Kidney (tissue), 14 donors: ENCODE results near the gene KCNIP1. TPM values are rescaled to one million over a fixed set of nuclear protein-coding genes. Genes with fewer than 3 reads are reported as not detected.

Experiments
- DNase-seq, 5 donors: peaks; one replicate each; pipeline ENCODE4 v3.0.0-alpha.2; 2013 to 2020
- FAIRE-seq: peaks from 2 replicates; lab custom pipeline; 2012; peaks lifted over from hg19 to GRCh38; lab: Jason Lieb, UNC
- H3K27ac ChIP-seq, 2 donors: one replicate each; pipeline ENCODE4 v1.7.0; 2013; ENCODE audit warnings: low read depth in 2 of 2, low read length in 2 of 2, inconsistent platforms in 1 of 2
- H3K27me3 ChIP-seq: one replicate; pipeline ENCODE4 v1.7.1; 2013; ENCODE audit warnings: low read length, inconsistent platforms; ENCODE audit not compliant: control insufficient read depth, insufficient read depth
- H3K36me3 ChIP-seq, 3 donors: one replicate each; pipeline versions ENCODE4 v1.7.0 to v1.7.1; 2013; ENCODE audit warnings: low read length in 3 of 3, control low read depth in 1 of 3, inconsistent platforms in 1 of 3; ENCODE audit not compliant: insufficient read depth in 3 of 3, control insufficient read depth in 2 of 3
- H3K4me1 ChIP-seq, 3 donors: one replicate each; pipeline versions ENCODE4 v1.7.0 to v1.7.1; 2013; ENCODE audit warnings: low read length in 3 of 3, inconsistent platforms in 1 of 3, low read depth in 1 of 3; ENCODE audit not compliant: control insufficient read depth in 2 of 3, insufficient read depth in 2 of 3
- H3K4me3 ChIP-seq, 3 donors: one replicate each; pipeline versions ENCODE4 v1.7.0 to v1.8.1; 2013; ENCODE audit warnings: low read length in 3 of 3, control low read depth in 1 of 3, inconsistent platforms in 1 of 3
- H3K9ac ChIP-seq, 3 donors: one replicate each; pipeline versions ENCODE4 v1.7.0 to v1.7.1; 2013; ENCODE audit warnings: low read length in 3 of 3, control low read depth in 1 of 3, inconsistent platforms in 1 of 3
- H3K9me3 ChIP-seq, 3 donors: one replicate each; pipeline versions ENCODE4 v1.7.0 to v1.7.1; 2013; ENCODE audit warnings: low read length in 3 of 3, control low read depth in 1 of 3, inconsistent platforms in 1 of 3; ENCODE audit not compliant: control insufficient read depth in 2 of 3, insufficient read depth in 1 of 3
- intact Hi-C: fragments of 100-400 bp; cut with DNase I; formaldehyde crosslinking; loops from one replicate; pipeline ENCODE4 v1.11.1; 2022
- polyA plus RNA-seq: library from polyadenylated mRNA; stranded (reverse); fragments of 350-450 nt; fragmentation: Illumina TruSeq; extraction: RNeasy Lipid Tissue Mini Kit (QIAGEN cat#74804); gene quantifications from one replicate; pipeline ENCODE4 v1.2.3, GENCODE V29; 2014; ENCODE audit warnings: low read depth, low replicate concordance; ENCODE audit not compliant: insufficient read depth
- total RNA-seq: library from RNA; stranded (reverse); fragmentation: NEBNext Ultra II Directional; extraction: Animal tissue kit (Norgen Biotek cat#: 25700); gene quantifications from one replicate; pipeline ENCODE4 v1.2.1, GENCODE V29; 2021
- TF ChIP-seq, protein P1 (sequence below): IDR thresholded peaks from 3 replicates; pipeline ENCODE4 v1.5.1; 2012; ENCODE audit warnings: mild to moderate bottlenecking, moderate library complexity, borderline replicate concordance; ENCODE audit not compliant: insufficient read depth; ENCODE audit errors: extremely low read depth
- donor health status: control.
- donor health status: control.
- donor health status: control.
- donor health status: control.
- donor health status: control.
- donor health status: DM: yes; HTN: yes; CAD: no.
- donor health status: Normal renal cell carcinoma (clear cell type).

KCNIP1 gene
- total and polyA plus RNA-seq, 2 donors from 2014 or later = 1.8 to 3.1 TPM

DNA sequence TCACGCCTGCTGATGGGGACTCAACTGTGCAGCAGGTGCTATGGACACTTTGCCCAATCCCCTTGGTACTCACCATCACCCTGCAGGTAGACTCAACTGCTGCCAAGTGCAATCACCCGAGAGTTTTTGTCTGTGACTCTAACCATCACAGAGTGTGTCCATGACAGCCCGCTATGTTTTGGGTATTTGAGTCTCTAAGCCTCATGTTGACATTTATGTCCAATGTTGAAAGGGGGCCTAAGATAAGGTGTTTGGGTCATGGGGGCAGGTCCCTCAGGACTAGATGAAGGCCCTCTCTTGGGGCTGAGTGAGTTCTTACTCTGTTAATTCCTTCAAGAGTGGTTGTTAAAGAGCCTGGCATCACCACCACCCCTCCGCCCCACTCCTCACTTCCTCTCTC, 235.6 kb downstream of the KCNIP1 start:
- Histone ChIP-seq H3K4me1 (peaks cover 0 to 2% (median 0%) of the 10 kb centered on the region in 3 donors), H3K27me3 (no peaks in the 10 kb centered on the region), H3K9ac (no peak overlapping the region), H3K4me3 (no peak overlapping the region), H3K9me3 (peaks cover 0 to 7% (median 3%) of the 10 kb centered on the region in 3 donors), H3K27ac (no peak overlapping the region), H3K36me3 (no peaks in the 10 kb centered on the region)
- intact Hi-C loops = no loop called here
- TF ChIP-seq, protein P1, sequence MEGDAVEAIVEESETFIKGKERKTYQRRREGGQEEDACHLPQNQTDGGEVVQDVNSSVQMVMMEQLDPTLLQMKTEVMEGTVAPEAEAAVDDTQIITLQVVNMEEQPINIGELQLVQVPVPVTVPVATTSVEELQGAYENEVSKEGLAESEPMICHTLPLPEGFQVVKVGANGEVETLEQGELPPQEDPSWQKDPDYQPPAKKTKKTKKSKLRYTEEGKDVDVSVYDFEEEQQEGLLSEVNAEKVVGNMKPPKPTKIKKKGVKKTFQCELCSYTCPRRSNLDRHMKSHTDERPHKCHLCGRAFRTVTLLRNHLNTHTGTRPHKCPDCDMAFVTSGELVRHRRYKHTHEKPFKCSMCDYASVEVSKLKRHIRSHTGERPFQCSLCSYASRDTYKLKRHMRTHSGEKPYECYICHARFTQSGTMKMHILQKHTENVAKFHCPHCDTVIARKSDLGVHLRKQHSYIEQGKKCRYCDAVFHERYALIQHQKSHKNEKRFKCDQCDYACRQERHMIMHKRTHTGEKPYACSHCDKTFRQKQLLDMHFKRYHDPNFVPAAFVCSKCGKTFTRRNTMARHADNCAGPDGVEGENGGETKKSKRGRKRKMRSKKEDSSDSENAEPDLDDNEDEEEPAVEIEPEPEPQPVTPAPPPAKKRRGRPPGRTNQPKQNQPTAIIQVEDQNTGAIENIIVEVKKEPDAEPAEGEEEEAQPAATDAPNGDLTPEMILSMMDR = no peak
- DNase-seq (no peak), FAIRE-seq (no peak)

DNA sequence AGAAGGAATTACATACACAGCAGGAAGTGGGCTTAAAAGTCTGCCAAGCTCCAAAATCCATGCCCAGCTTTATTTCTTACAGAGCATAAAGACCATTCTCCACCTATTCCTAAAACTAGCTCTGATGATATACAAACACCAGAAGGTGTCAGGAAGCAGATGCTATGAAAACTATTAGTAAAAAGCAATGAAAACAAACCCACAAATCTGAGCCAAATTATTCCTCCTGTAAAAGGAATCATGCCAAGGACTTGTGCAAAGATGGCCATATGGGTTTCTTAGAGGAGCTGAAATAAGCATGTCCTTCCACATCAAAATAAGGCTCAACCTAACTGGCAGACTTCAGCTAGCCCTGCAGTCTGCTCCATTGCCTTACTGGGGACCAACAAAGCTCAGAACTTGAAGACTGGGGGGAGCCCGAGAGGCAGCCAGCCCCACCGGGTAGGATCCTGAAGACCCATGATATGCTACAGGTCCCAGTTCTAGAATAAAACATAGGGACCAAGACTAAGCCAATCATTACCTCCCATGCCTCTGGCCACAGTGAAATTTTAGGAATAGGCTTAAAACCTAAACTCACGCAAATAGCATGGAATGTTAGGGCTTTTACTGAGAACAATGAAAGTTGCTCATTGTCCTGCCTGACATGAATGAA, 236.9 kb downstream of the KCNIP1 start:
- H3K36me3 ChIP-seq = no peaks in the 10 kb centered on the region
- DNase-seq (no peak), FAIRE-seq (no peak)
- no peaks in the 10 kb centered on the region for H3K27me3 ChIP-seq
- TF ChIP-seq, protein P1 = no peak
- H3K27ac ChIP-seq = no peak overlapping the region
- intact Hi-C loops = no loop called here
- peaks cover 0 to 3% (median 3%) of the 10 kb centered on the region in 3 donors for H3K9me3 ChIP-seq
- H3K4me1 ChIP-seq = peaks cover 0 to 7% (median 5%) of the 10 kb centered on the region in 3 donors
- no peak overlapping the region for H3K9ac ChIP-seq
- H3K4me3 ChIP-seq = no peak overlapping the region

DNA sequence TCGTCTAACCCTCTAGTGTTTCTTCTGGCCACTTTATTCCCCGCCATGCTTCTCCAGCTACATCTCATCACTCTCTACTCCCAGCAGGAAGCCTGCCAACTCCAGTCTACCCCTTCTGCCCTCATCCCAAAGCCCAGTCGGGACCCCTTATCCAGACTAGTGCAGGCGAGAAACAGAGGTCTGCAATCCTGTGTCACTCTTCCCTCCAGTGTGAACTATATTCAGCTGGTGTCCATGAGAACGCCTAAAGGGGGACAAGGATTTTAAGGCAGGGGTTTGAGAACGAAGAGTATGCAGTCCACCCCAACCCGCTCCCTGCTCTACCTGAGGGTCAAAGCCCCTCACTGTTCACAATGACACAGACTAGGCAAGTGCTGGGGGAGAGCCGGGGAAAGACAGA, 238.0 kb downstream of the KCNIP1 start:
- H3K9ac ChIP-seq = no peak overlapping the region
- peaks cover 0 to 13% (median 10%) of the 10 kb centered on the region in 3 donors for H3K4me1 ChIP-seq
- TF ChIP-seq, protein P1 = no peak
- FAIRE-seq (no peak), DNase-seq (no peak)
- H3K27ac ChIP-seq = no peak overlapping the region
- no peak overlapping the region for H3K4me3 ChIP-seq
- intact Hi-C loops = no loop called here
- no peaks in the 10 kb centered on the region for H3K27me3 ChIP-seq
- H3K36me3 ChIP-seq = no peaks in the 10 kb centered on the region
- H3K9me3 ChIP-seq = no peaks in the 10 kb centered on the region

DNA sequence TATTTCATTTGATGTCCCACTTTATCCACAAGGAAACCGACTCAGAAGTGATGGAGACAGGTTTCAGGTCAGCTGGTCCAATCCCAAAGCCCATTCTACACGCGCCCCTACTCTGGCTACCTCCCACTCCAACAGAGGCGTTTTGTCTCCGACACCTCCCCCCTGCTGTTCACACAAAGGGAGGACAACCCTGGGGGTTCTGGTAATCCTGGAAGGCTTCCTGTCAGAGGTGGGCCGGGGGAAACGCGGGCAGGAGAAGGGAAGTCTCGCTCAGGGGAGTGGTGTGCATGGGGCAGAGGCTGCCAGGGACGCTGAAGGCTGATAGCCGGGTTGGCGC, 240.0 kb downstream of the KCNIP1 start:
- no peak overlapping the region for H3K4me3 ChIP-seq
- no peaks in the 10 kb centered on the region for H3K9me3 ChIP-seq
- H3K27me3 ChIP-seq = no peaks in the 10 kb centered on the region
- DNase-seq (no peak), FAIRE-seq (no peak)
- TF ChIP-seq, protein P1 = no peak
- intact Hi-C loops = no loop called here
- H3K4me1 ChIP-seq = peaks cover 0 to 17% (median 10%) of the 10 kb centered on the region in 3 donors
- no peak overlapping the region for H3K27ac ChIP-seq
- no peaks in the 10 kb centered on the region for H3K36me3 ChIP-seq
- no peak overlapping the region for H3K9ac ChIP-seq
